LNCAP (cell line): ENCODE data around the gene ENOPH1.
A peak's percentile ranks its signal among the peaks of the same experiment; 100 is the strongest.

Experiments used
- TF ChIP-seq, protein P1 (sequence below): fragments of 450-650 bp; IDR thresholded peaks from 2 replicates; pipeline ENCODE4 v1.5.1; 2017; ENCODE audit warnings: mild to moderate bottlenecking

Gene ENOPH1

GRCh38 chr4:82461710-82462109 lies 31.3 kb downstream of the ENOPH1 start:
- TF ChIP-seq, protein P1, sequence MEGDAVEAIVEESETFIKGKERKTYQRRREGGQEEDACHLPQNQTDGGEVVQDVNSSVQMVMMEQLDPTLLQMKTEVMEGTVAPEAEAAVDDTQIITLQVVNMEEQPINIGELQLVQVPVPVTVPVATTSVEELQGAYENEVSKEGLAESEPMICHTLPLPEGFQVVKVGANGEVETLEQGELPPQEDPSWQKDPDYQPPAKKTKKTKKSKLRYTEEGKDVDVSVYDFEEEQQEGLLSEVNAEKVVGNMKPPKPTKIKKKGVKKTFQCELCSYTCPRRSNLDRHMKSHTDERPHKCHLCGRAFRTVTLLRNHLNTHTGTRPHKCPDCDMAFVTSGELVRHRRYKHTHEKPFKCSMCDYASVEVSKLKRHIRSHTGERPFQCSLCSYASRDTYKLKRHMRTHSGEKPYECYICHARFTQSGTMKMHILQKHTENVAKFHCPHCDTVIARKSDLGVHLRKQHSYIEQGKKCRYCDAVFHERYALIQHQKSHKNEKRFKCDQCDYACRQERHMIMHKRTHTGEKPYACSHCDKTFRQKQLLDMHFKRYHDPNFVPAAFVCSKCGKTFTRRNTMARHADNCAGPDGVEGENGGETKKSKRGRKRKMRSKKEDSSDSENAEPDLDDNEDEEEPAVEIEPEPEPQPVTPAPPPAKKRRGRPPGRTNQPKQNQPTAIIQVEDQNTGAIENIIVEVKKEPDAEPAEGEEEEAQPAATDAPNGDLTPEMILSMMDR, result no peak

- TF ChIP-seq, protein P1, result peak; percentile 76
Observed at GRCh38 chr4:82462415-82462831, 32.0 kb downstream of the ENOPH1 start.

- TF ChIP-seq, protein P1, result no peak
Observed at GRCh38 chr4:82463221-82463620, 32.8 kb downstream of the ENOPH1 start.

GRCh38 chr4:82467471-82467870 lies 37.1 kb downstream of the ENOPH1 start:
- TF ChIP-seq, protein P1, result no peak

DNA sequence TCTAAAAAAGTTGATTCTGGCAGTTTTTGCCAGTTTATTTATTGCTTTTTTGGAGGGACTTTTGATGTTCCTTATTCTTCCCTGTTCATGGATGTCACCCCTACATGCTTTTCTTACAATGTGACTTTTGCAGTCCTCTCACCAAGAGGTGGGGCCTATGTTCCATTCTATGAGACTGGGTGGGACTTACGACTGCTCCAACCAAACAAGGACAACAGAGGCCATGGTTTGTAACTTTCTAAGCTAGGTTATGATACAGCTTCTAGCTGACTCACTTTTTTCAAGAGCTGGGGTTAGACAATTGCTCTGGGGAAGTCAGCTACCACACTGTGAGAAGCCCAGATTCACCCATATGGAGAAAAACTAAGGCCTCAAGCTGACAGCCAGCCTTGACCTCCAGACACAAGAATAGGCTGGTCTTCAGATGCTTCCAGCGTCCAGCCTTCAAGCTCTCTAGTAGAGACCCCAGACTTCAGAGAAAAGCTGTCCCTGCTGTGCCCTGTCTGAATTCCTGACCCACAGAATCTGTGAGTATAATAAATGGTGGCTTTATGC lies 39.5 kb downstream of the ENOPH1 start:
- TF ChIP-seq, protein P1, result no peak

DNA sequence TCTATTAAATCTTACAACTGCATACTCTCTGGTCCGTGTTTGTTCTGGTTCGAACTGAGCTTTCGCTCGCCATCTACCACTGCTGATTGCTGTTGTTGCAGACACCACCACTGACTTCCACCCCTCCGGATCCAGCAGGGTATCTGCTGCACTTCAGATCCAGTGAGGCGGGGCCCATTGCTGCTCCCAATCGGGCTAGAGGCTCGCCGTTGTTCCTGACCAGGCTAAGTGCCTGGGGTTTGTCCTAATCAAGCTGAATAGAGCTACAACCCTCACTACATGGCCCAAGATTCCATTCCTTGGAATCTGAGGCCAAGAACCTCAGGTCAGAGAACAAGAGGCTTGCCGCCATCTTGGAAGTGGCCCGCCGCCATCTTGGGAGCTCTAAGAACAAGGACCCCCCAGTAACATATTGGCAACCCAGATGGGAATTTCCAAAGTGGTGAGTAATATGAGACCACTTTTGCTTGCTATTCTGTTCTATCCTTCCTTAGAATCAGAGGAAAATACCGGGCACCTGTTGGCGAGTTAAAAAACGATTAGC lies 43.3 kb downstream of the ENOPH1 start:
- TF ChIP-seq, protein P1, result no peak

DNA sequence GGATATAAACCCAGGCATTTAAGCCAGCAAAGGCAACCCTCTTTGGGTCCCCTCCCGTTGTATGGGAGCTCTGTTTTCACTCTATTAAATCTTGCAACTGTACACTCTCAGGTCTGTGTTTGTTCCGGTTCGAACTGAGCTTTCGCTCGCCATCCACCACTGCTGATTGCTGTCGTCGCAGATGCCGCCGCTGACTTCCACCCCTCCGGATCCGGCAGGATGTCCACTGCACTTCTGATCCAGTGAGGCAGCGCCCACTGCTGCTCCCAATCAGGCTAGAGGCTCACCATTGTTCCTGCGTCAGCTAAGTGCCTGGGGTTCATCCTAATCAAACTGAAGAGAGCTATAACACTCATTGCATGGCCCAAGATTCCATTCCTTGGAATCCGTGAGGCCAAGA lies 49.2 kb downstream of the ENOPH1 start:
- TF ChIP-seq, protein P1, result no peak
